MM.1S (cell line): Measurements from ENCODE around the gene TSEN2.

Experiments
- DNase-seq: peaks from one replicate; pipeline ENCODE4 v3.0.0-alpha.2; 2015
- H2AFZ ChIP-seq: fragments of 300-600 bp; sonication (generic); 2 replicates; pipeline ENCODE4 v1.6.0; 2016; ENCODE audit warnings: antibody characterized with exemption, low read length
- H3F3A ChIP-seq: fragments of 300-600 bp; sonication (generic); 2 replicates; pipeline ENCODE4 v1.6.1; 2016; ENCODE audit warnings: mild to moderate bottlenecking, antibody characterized with exemption, low read length, moderate library complexity, mixed read lengths; ENCODE audit not compliant: insufficient read depth
- H3K27ac ChIP-seq: fragments of 300-600 bp; sonication (generic); 2 replicates; pipeline ENCODE4 v1.5.1; 2016; ENCODE audit warnings: mild to moderate bottlenecking, low read length
- H3K27me3 ChIP-seq: fragments of 300-600 bp; sonication (generic); replicated peaks from 2 replicates; pipeline ENCODE4 v1.6.0; 2016; ENCODE audit warnings: low read length; ENCODE audit not compliant: insufficient read depth
- H3K36me3 ChIP-seq: fragments of 300-600 bp; sonication (generic); replicated peaks from 2 replicates; pipeline ENCODE4 v1.6.1; 2016; ENCODE audit warnings: mild to moderate bottlenecking, low read length, mixed read lengths; ENCODE audit not compliant: insufficient read depth
- H3K4me1 ChIP-seq: fragments of 300-600 bp; sonication (generic); 2 replicates; pipeline ENCODE4 v1.6.1; 2016; ENCODE audit warnings: low read length, mixed read lengths
- H3K4me2 ChIP-seq: fragments of 300-600 bp; sonication (generic); 2 replicates; pipeline ENCODE4 v1.6.0; 2016; ENCODE audit warnings: low read depth, low read length
- H3K4me3 ChIP-seq: fragments of 300-600 bp; sonication (generic); 2 replicates; pipeline ENCODE4 v1.5.1; 2016; ENCODE audit warnings: low read length, mixed read lengths
- H3K79me2 ChIP-seq: fragments of 300-600 bp; sonication (generic); 2 replicates; pipeline ENCODE4 v1.6.1; 2016; ENCODE audit warnings: mixed run types, low read length, mixed read lengths
- H3K9ac ChIP-seq: fragments of 300-600 bp; sonication (generic); 2 replicates; pipeline ENCODE4 v1.6.1; 2016; ENCODE audit warnings: low read length, mixed read lengths
- H3K9me2 ChIP-seq: fragments of 300-600 bp; sonication (generic); replicated peaks from 2 replicates; pipeline ENCODE4 v1.6.1; 2016; ENCODE audit warnings: mild to moderate bottlenecking, low read length, mixed read lengths; ENCODE audit not compliant: insufficient read depth
- H3K9me3 ChIP-seq: fragments of 300-600 bp; sonication (generic); replicated peaks from 2 replicates; pipeline ENCODE4 v1.6.1; 2016; ENCODE audit warnings: mild to moderate bottlenecking, low read length, mixed read lengths; ENCODE audit not compliant: insufficient read depth
- H4K20me1 ChIP-seq: fragments of 300-600 bp; sonication (generic); 2 replicates; pipeline ENCODE4 v1.6.1; 2016; ENCODE audit warnings: mild to moderate bottlenecking, low read length, moderate library complexity, mixed read lengths; ENCODE audit not compliant: insufficient read depth
- EZH2 ChIP-seq: fragments of 300-600 bp; sonication (generic); optimal IDR thresholded peaks from 2 replicates; pipeline ENCODE3; 2017; ENCODE audit warnings: low read depth, mild to moderate bottlenecking, antibody characterized with exemption, low read length, mixed read lengths
- EZH2phosphoT487 ChIP-seq: fragments of 300-600 bp; sonication (generic); IDR thresholded peaks from 2 replicates; pipeline ENCODE4 v1.6.1; 2018; ENCODE audit warnings: antibody characterized with exemption, low read length
- TF ChIP-seq, protein P1 (sequence below): fragments of 300-600 bp; sonication (generic); IDR thresholded peaks from 2 replicates; pipeline ENCODE4 v1.5.1; 2016; ENCODE audit warnings: antibody characterized with exemption, low read length, mixed read lengths

TSEN2 gene

DNA sequence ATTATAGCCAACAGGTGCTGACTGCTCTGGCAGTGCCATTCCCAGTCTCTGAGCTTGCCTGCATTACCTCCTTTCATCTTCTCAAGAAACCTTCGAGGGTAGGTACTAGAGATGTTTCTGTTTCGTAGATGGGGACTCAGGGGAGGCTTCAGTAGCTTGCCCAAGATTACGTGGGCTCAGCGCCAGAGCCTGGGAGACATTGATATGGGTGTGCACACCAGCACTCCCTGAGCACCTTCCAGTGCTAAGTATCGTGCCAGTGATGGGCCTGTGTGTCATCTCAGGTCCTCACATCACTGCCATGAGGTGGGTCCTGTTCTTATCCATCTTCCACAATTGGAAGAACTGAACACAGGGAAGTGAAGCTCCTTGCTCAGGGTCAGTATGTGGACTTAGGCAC, 15.2 kb downstream of the TSEN2 start:
- Histone ChIP-seq H3F3A (no peaks in the 10 kb centered on the region), H3K27me3 (no peaks in the 10 kb centered on the region), H3K27ac (no peak overlapping the region), H3K79me2 (no peaks in the 10 kb centered on the region), H3K36me3 (no peaks in the 10 kb centered on the region; the same call in 1 of the 2 replicates), H3K9ac (no peak overlapping the region), H3K4me1 (no peaks in the 10 kb centered on the region), H3K4me2 (no peak overlapping the region), H3K9me3 (no peaks in the 10 kb centered on the region), H4K20me1 (no peaks in the 10 kb centered on the region), H3K9me2 (no peaks in the 10 kb centered on the region), H3K4me3 (no peak overlapping the region), H2AFZ (no peak overlapping the region)
- DNase-seq = no peak
- TF ChIP-seq, protein P1, sequence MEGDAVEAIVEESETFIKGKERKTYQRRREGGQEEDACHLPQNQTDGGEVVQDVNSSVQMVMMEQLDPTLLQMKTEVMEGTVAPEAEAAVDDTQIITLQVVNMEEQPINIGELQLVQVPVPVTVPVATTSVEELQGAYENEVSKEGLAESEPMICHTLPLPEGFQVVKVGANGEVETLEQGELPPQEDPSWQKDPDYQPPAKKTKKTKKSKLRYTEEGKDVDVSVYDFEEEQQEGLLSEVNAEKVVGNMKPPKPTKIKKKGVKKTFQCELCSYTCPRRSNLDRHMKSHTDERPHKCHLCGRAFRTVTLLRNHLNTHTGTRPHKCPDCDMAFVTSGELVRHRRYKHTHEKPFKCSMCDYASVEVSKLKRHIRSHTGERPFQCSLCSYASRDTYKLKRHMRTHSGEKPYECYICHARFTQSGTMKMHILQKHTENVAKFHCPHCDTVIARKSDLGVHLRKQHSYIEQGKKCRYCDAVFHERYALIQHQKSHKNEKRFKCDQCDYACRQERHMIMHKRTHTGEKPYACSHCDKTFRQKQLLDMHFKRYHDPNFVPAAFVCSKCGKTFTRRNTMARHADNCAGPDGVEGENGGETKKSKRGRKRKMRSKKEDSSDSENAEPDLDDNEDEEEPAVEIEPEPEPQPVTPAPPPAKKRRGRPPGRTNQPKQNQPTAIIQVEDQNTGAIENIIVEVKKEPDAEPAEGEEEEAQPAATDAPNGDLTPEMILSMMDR = no peak
- TF ChIP-seq EZH2phosphoT487 (no peak), EZH2 (no peak)

DNA sequence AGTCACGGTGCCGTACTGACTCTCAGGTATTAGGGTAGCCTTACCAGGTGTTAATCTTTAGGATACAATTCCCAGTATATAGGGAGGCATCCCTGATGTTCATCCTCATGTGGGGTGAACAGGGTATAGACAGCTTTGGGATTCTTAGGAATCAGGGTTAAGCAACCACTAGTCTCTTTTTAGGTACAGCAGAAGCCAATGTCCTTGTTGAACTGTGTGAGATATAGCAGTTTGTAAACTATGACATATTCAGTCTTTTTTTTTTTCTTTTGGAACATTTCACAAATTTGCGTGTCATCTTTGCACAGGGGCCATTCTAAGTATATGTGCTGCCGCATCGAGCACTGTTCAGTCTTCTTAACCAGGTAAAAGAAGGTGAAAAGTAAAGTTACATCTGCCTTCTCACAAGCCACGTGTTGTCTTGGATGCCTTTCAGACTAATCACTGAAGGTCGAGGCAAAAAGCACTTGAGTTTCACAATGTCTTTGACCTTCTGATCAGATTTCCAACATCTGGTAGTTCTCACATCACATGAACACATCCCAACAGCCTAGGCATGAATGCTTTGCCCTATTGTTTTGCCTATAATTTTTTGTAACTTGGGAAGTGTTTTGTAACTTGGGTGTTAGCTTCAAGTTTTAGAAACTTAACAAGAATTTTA, 17.2 kb downstream of the TSEN2 start:
- H3K79me2 ChIP-seq = no peaks in the 10 kb centered on the region
- H3K4me3 ChIP-seq = no peak overlapping the region
- H3K4me1 ChIP-seq = no peaks in the 10 kb centered on the region
- H2AFZ ChIP-seq = no peak overlapping the region
- no peak for DNase-seq
- H3K9me2 ChIP-seq = no peaks in the 10 kb centered on the region
- H3K9ac ChIP-seq = no peak overlapping the region
- H3K27ac ChIP-seq = no peak overlapping the region
- TF ChIP-seq, protein P1 = no peak
- TF ChIP-seq EZH2phosphoT487 = no peak
- no peak for TF ChIP-seq EZH2
- no peaks in the 10 kb centered on the region for H3F3A ChIP-seq
- H4K20me1 ChIP-seq = no peaks in the 10 kb centered on the region
- H3K27me3 ChIP-seq = no peaks in the 10 kb centered on the region
- H3K9me3 ChIP-seq = no peaks in the 10 kb centered on the region
- no peak overlapping the region for H3K4me2 ChIP-seq
- no peaks in the 10 kb centered on the region; the same call in 1 of the 2 replicates for H3K36me3 ChIP-seq

DNA sequence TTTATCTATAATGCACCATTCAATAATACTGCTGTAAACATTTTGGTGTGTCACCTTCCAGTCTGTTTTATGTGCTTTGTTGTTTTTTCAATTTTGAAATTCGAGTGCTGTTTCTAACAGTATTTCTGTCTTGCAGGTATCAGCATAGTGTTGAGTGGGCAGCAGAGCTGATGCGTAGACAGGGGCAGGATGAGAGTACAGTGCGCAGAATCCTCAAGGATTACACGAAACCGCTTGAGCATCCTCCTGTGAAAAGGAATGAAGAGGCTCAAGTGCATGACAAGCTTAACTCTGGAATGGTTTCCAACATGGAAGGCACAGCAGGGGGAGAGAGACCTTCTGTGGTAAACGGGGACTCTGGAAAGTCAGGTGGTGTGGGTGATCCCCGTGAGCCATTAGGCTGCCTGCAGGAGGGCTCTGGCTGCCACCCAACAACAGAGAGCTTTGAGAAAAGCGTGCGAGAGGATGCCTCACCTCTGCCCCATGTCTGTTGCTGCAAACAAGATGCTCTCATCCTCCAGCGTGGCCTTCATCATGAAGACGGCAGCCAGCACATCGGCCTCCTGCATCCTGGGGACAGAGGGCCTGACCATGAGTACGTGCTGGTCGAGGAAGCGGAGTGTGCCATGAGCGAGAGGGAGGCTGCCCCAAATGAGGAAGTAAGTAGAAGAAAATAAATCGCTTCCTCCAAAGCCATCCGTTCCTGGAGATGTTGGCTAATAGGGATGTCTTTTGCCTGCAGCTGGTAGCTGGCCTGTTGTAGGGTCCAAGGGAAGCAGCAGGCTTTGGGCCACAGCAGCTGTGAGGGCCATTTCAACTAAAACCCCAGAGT, 19.1 kb downstream of the TSEN2 start:
- no peaks in the 10 kb centered on the region for H3K9me2 ChIP-seq
- no peaks in the 10 kb centered on the region for H3K79me2 ChIP-seq
- H3K27ac ChIP-seq = no peak overlapping the region
- no peaks in the 10 kb centered on the region for H3K4me1 ChIP-seq
- no peak overlapping the region for H2AFZ ChIP-seq
- H3K4me2 ChIP-seq = no peak overlapping the region
- TF ChIP-seq, protein P1 = no peak
- TF ChIP-seq EZH2 (no peak), EZH2phosphoT487 (no peak)
- H3K27me3 ChIP-seq = no peaks in the 10 kb centered on the region
- no peaks in the 10 kb centered on the region for H3K9me3 ChIP-seq
- no peaks in the 10 kb centered on the region; the same call in 1 of the 2 replicates for H3K36me3 ChIP-seq
- H3K4me3 ChIP-seq = no peak overlapping the region
- no peaks in the 10 kb centered on the region for H3F3A ChIP-seq
- H4K20me1 ChIP-seq = no peaks in the 10 kb centered on the region
- H3K9ac ChIP-seq = no peak overlapping the region
- DNase-seq = no peak
